ENCODE data around the gene KLHDC3. TPM values are rescaled to one million over a fixed set of nuclear protein-coding genes. Genes with fewer than 3 reads are reported as not detected.

The KLHDC3 gene
- total and polyA plus RNA-seq, 9 of the 15 experiments (the other 6 are each of a cell fraction or from before 2014, with no cell fraction given) = 4.5 to 171 (median 107) TPM

DNA sequence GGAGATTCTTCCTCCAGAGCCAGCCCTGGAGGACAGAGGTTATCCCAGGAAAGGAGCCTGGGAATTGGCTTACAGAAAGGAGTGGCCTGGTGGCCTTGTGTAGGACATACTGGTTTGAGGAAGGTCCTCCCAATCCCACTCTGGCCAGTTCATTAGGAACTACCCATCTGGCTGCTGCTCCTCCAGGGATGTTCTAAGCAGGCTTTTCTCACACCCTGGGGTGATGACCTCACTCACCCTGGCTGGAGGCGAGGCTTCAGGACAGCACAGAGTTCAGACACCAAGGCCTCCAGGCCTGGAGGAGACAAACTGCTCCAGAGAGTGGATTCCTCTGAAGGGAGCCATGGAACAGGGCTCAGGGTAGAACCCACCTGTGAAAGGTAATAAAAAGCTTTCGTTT is 44.6 kb upstream of the KLHDC3 start:
- Histone ChIP-seq H3K4me3 (no peak overlapping the region), H3K9me3 (replicated peaks; ENCODE audit: control insufficient read depth, insufficient read depth, low read depth, low read length) (no peaks in the 10 kb centered on the region), H3K4me1 (replicated peaks in 1 of 2; ENCODE audit: control insufficient read depth in 2 of 2, insufficient read depth in 2 of 2, low read length in 2 of 2) (peaks cover 8 to 22% of the 10 kb centered on the region in 2 experiments), H3K36me3 (ENCODE audit: control insufficient read depth, insufficient read depth, low read length) (peaks cover 55% of the 10 kb centered on the region; the same call in 2 of the 3 replicates), H4K20me1 (replicated peaks; ENCODE audit: control insufficient read depth, insufficient read depth, low read length) (no peaks in the 10 kb centered on the region), H3K27me3 (ENCODE audit: control insufficient read depth in 2 of 2, insufficient read depth in 2 of 2, low read length in 2 of 2) (no peaks in the 10 kb centered on the region), H3K9me1 (ENCODE audit: control insufficient read depth, insufficient read depth, low read length) (no peaks in the 10 kb centered on the region), H3K9ac (ENCODE audit: insufficient read depth in 1 of 2, low read depth in 2 of 2, low read length in 2 of 2) (peak overlapping the region in 1 of 2 experiments; percentile 53; a peak in 1 of 4 replicates), H2AFZ (ENCODE audit: low read depth, low read length) (no peak overlapping the region), H3K79me2 (ENCODE audit: control insufficient read depth, insufficient read depth, low read length) (no peaks in the 10 kb centered on the region), H3K27ac (ENCODE audit: extremely low read depth, low read depth, low read length) (no peak overlapping the region), H3K4me2 (ENCODE audit: insufficient read depth, low read length) (no peak overlapping the region)
- CTCF ChIA-PET (ENCODE audit: low intra/inter-chr PET ratio) = no interaction called here
- FAIRE-seq (no peak), ATAC-seq (no peak), DNase-seq (ENCODE audit: extremely low read depth in 1 of 4, low spot score in 3 of 4) (no peak)
- BruUV-seq (replicated peaks) = no TSS peak
- POLR2A ChIA-PET = interaction anchor here (0.5 to 1.5 kb wide), 4 partner anchors 10 to 198 kb away, joined by 3 to 8 read pairs (median 3); partner anchors contain the start of gene PEX6
- TF ChIP-seq CREB1 (IDR thresholded peaks at IDR 0.05) (no peak), CREB1 (CRISPR knock-in tag; IDR thresholded peaks at IDR 0.05) (no peak), TAF9B (IDR thresholded peaks at IDR 0.05; ENCODE audit: partially characterized antibody) (no peak)
- TF ChIP-seq, protein P1, sequence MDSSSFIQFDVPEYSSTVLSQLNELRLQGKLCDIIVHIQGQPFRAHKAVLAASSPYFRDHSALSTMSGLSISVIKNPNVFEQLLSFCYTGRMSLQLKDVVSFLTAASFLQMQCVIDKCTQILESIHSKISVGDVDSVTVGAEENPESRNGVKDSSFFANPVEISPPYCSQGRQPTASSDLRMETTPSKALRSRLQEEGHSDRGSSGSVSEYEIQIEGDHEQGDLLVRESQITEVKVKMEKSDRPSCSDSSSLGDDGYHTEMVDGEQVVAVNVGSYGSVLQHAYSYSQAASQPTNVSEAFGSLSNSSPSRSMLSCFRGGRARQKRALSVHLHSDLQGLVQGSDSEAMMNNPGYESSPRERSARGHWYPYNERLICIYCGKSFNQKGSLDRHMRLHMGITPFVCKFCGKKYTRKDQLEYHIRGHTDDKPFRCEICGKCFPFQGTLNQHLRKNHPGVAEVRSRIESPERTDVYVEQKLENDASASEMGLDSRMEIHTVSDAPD (CRISPR knock-in tag; IDR thresholded peaks at IDR 0.05) = no peak
- TF ChIP-seq, protein P2, sequence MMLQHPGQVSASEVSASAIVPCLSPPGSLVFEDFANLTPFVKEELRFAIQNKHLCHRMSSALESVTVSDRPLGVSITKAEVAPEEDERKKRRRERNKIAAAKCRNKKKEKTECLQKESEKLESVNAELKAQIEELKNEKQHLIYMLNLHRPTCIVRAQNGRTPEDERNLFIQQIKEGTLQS (IDR thresholded peaks at IDR 0.05) = peak; percentile 47
- TF ChIP-seq, protein P2 (CRISPR knock-in tag; conservative IDR thresholded peaks at IDR 0.05) = no peak
- intact Hi-C loops (cut with micrococcal nuclease) = no loop called here
- in situ Hi-C loops (cut with MboI) = no loop called here
- 71% methylated on average over 2 of the region's 2 CpGs for WGBS (ENCODE audit: insufficient coverage, low coverage, missing lambda C conversion rate)
